HL-60 (cell line): ENCODE measurements around the gene COPS6.

ENCODE experiments used
- DNase-seq, 2 experiments: peaks; one replicate each; pipeline ENCODE4 v3.0.0-alpha.2; 2010 to 2020; ENCODE audit warnings: low read depth in 1 of 2, low spot score in 1 of 2
- H3K27ac ChIP-seq: fragments of 250-450 bp; sonication (Bioruptor Pico); replicated peaks from 2 replicates; pipeline ENCODE4 v1.5.1; 2020; ENCODE audit warnings: mild to moderate bottlenecking, moderate library complexity
- H3K27me3 ChIP-seq: fragments of 250-450 bp; sonication (Bioruptor Pico); 2 replicates; pipeline ENCODE4 v1.5.1; 2021; ENCODE audit warnings: mild to moderate bottlenecking, moderate library complexity; ENCODE audit not compliant: insufficient read depth, poor library complexity, severe bottlenecking
- H3K4me3 ChIP-seq: replicated peaks from 2 replicates; pipeline ENCODE4 v1.5.1; 2011; ENCODE audit warnings: mild to moderate bottlenecking, control low read depth, low read length; ENCODE audit not compliant: insufficient read depth
- GABPA ChIP-seq: IDR thresholded peaks from 2 replicates; pipeline ENCODE4 v1.6.1; 2012; ENCODE audit warnings: low read depth
- POLR2AphosphoS5 ChIP-seq: IDR thresholded peaks from 2 replicates; pipeline ENCODE4 v1.6.1; 2012; ENCODE audit warnings: low read depth
- SPI1 ChIP-seq: IDR thresholded peaks from 2 replicates; pipeline ENCODE4 v1.6.1; 2012; ENCODE audit warnings: low read depth, mild to moderate bottlenecking, borderline replicate concordance
- TF ChIP-seq, protein P1 (sequence below): IDR thresholded peaks from one replicate; pipeline ENCODE4 v1.5.1; 2011; ENCODE audit warnings: low read length, control low read depth, inconsistent platforms; ENCODE audit not compliant: insufficient read depth
- TF ChIP-seq, protein P2 (sequence below): IDR thresholded peaks from 2 replicates; pipeline ENCODE4 v1.6.1; 2012; ENCODE audit warnings: low read depth; ENCODE audit not compliant: insufficient replicate concordance

COPS6 gene

DNA sequence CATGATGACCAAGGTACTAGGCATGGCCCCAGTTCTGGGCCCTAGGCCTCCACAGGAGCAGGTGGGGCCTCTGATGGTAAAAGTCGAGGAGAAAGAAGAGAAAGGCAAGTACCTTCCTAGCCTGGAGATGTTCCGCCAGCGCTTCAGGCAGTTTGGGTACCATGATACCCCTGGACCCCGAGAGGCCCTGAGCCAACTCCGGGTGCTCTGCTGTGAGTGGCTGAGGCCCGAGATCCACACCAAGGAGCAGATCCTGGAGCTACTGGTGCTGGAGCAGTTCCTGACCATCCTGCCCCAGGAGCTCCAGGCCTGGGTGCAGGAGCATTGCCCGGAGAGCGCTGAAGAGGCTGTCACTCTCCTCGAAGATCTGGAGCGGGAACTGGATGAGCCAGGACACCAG, 31.8 kb upstream of the COPS6 start:
- no peak overlapping the region for H3K27ac ChIP-seq
- no peak for TF ChIP-seq SPI1
- TF ChIP-seq GABPA = no peak
- TF ChIP-seq, protein P1, sequence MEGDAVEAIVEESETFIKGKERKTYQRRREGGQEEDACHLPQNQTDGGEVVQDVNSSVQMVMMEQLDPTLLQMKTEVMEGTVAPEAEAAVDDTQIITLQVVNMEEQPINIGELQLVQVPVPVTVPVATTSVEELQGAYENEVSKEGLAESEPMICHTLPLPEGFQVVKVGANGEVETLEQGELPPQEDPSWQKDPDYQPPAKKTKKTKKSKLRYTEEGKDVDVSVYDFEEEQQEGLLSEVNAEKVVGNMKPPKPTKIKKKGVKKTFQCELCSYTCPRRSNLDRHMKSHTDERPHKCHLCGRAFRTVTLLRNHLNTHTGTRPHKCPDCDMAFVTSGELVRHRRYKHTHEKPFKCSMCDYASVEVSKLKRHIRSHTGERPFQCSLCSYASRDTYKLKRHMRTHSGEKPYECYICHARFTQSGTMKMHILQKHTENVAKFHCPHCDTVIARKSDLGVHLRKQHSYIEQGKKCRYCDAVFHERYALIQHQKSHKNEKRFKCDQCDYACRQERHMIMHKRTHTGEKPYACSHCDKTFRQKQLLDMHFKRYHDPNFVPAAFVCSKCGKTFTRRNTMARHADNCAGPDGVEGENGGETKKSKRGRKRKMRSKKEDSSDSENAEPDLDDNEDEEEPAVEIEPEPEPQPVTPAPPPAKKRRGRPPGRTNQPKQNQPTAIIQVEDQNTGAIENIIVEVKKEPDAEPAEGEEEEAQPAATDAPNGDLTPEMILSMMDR = no peak
- TF ChIP-seq, protein P2, sequence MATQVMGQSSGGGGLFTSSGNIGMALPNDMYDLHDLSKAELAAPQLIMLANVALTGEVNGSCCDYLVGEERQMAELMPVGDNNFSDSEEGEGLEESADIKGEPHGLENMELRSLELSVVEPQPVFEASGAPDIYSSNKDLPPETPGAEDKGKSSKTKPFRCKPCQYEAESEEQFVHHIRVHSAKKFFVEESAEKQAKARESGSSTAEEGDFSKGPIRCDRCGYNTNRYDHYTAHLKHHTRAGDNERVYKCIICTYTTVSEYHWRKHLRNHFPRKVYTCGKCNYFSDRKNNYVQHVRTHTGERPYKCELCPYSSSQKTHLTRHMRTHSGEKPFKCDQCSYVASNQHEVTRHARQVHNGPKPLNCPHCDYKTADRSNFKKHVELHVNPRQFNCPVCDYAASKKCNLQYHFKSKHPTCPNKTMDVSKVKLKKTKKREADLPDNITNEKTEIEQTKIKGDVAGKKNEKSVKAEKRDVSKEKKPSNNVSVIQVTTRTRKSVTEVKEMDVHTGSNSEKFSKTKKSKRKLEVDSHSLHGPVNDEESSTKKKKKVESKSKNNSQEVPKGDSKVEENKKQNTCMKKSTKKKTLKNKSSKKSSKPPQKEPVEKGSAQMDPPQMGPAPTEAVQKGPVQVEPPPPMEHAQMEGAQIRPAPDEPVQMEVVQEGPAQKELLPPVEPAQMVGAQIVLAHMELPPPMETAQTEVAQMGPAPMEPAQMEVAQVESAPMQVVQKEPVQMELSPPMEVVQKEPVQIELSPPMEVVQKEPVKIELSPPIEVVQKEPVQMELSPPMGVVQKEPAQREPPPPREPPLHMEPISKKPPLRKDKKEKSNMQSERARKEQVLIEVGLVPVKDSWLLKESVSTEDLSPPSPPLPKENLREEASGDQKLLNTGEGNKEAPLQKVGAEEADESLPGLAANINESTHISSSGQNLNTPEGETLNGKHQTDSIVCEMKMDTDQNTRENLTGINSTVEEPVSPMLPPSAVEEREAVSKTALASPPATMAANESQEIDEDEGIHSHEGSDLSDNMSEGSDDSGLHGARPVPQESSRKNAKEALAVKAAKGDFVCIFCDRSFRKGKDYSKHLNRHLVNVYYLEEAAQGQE = no peak
- no peak for TF ChIP-seq POLR2AphosphoS5
- no peaks in the 10 kb centered on the region for H3K27me3 ChIP-seq
- no peak overlapping the region for H3K4me3 ChIP-seq
- no peak for DNase-seq

DNA sequence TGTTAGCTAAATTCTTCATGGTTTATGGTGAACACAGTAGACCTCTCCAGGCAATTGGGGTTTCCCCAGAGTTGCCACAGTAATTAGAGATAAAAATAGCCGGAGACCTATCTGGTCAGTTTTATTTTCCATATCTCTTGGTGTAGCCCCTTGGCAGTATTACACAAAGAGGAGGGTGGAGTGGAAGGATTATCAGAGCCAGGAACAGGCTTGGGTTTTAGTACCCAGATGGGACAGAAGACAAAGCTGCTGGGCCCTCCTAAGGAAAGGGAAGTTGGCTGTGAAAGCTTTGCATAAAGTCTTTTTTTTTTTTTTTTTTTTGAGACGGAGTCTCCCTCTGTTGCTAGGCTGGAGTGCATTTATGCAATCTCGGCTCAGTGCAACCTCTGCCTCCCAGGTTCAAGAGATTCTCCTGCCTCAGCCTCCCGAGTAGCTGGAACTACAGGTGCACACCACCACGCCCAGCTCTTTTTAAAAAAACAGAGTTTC, 29.5 kb upstream of the COPS6 start:
- H3K27ac ChIP-seq = no peak overlapping the region
- no peak for TF ChIP-seq GABPA
- TF ChIP-seq, protein P1 = no peak
- TF ChIP-seq POLR2AphosphoS5 = no peak
- no peak for TF ChIP-seq SPI1
- TF ChIP-seq, protein P2 = no peak
- H3K27me3 ChIP-seq = no peaks in the 10 kb centered on the region
- H3K4me3 ChIP-seq = no peak overlapping the region
- DNase-seq = no peak

DNA sequence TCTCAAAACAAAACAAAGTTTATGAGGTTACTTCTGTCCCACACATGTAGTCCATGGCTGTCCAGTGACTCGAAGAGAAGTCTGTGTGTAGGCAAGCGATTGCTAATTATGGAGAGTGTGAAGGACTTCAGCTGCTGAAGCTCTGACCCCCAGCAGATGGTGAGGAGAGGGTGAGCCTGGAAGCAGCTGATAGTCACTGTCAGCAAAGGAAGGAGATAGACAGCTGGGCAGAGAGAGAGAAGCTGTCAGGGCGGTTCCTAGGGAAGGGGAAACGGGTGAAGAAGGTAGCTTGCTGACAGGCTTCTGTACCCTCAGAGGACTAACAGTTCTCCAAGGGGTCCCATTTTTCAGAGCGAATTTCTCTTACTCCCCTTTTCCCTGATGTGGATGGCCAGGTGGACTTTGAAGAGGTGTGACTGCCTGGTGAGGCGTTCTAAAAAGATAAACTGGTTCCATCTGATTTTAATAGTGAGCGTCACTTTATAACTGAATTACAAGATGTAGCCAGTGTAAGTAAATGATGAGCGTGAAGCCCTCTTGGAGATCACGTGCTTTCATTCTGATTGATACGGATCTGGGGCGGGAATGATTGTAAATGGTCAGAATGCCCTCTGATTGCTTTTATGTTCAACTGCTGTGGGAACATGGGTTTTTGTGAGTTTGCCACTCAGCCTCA, 27.1 kb upstream of the COPS6 start:
- Histone ChIP-seq H3K4me3 (no peak overlapping the region), H3K27ac (no peak overlapping the region), H3K27me3 (no peaks in the 10 kb centered on the region)
- TF ChIP-seq, protein P1 = no peak
- TF ChIP-seq POLR2AphosphoS5 (no peak), SPI1 (no peak), GABPA (no peak)
- TF ChIP-seq, protein P2 = no peak
- no peak for DNase-seq
